Measurements from ENCODE around the gene DOCK2.
A peak's percentile ranks its signal among the peaks of the same experiment; 100 is the strongest.
"Not testable (repeated sequence)": the region's sequence is repeated elsewhere in the genome, so short reads cannot be mapped to it uniquely, and the experiment has no call there.

The DOCK2 gene

DNA sequence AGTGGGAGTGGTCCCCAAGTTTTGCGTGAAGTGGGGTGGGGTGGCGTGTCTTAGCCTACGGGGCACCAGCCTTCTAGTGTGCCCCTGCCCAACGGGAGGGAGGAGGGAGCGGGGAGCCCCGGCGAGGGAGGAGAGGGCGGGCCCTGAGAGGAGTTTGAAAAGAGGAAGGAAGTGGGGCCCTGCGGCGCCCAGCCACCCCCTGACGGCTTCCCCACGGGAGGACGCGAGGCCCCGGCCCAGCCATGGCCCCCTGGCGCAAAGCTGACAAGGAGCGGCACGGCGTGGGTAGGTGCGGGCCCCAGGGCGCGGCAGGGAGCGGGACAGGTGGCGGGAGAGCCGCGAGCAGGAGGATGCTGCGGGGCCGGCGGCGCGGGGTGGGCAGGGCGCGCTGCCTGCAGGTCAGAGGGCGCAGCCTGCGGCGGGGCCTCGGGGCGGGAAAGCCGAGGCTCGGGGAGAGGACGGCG lies at the start of gene DOCK2:
Gene DOCK2 (plus strand): TSS at position 191 of the 464 bp plus-strand sequence. CDS start 52 bp downstream, at position 243.
- DNase-seq = peak; percentile 83

- no peak for DNase-seq
Measured at GRCh38 chr5:169590602-169591001, 46.5 kb upstream of the DOCK2 start.

DNA sequence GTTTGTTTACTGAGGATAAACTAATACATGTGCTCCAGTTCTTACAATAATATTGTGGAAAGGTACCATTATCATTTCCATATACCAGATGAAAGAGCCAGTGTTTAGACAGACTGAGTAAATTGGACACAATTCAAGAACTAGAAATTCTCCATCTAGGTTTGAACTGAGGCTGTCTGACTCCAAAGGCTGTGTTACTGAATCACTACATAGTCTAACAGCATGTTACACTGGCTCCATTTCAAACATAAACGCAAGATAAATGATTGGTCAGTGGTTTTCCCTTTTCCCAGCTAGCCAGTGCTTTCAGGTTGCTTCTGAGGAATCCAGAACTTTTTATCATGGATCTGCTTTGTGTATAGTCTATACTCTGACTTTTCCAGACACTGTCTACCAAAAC lies 45.4 kb upstream of the DOCK2 start:
- DNase-seq = no peak

GRCh38 chr5:169592937-169593650 lies 44.0 kb upstream of the DOCK2 start:
- DNase-seq = no peak

DNA sequence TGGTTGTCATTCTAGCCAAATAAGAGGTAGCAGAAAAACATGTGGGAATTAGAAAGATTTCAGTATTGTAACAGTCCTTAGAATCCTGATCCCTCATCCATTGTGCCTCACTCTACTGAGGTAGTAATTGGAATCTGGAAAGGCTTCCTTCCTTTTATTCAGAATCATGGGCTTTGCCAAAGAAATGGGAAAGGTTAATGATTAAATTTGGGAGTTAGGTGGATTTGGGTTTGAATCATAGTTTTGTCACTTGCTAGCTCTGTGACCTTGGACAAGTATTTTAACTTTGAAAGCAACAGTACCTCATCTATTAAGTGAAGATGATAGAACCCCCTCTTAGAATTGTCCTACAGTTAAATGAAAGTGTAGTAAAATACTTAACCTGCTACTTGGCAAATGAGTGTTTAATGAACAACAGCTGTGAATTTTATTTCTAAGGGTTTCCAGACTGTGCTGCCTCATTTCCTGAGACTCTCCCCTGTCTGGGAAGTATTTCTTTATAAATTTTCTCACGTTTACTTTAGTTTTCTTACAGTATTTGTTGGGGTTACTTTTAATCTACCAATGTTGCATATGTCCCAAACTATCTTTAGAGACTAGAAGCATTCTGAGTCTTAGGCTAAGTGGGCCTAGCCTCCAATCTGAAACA lies 41.8 kb upstream of the DOCK2 start:
- no peak for DNase-seq

- no peak for DNase-seq
Measured at GRCh38 chr5:169599451-169599850, 37.6 kb upstream of the DOCK2 start.

DNA sequence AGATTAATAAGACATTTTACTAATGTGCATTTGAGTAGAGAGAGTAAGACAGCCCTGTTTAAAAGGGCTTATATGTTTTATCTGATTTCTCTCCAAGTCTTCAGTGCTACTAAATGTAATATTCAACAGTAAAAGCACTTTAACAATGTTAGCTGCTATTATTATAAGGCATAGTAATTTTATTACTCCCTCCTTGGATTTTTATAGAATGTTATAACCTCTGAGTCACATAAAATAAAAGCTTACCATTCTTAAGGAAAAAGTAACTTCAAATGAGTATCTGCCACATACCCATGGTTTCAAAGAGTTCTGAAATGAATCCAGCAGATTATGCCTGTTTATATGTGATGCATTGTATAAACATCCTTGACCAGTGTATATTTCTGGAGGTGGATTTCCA lies 34.5 kb upstream of the DOCK2 start:
- DNase-seq = no peak

DNA sequence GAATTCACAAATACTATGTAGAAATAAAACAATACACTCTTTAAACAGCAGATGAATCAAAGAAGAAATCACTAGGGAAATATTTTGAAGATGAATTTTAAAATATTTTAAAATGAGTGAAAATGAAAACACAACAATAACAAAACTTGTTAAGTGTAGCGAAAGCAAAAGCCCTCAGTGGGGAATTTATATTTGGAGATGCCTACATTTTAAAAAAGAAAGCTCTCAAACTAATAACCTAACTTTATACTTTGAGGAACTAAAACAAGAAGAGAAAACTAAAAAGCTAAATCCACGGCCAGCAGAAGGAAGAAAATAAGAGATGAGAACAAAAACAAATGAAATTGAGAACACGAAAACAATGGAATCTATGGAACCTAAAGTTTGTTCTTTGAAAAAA lies 30.8 kb upstream of the DOCK2 start:
- DNase-seq = no peak

DNA sequence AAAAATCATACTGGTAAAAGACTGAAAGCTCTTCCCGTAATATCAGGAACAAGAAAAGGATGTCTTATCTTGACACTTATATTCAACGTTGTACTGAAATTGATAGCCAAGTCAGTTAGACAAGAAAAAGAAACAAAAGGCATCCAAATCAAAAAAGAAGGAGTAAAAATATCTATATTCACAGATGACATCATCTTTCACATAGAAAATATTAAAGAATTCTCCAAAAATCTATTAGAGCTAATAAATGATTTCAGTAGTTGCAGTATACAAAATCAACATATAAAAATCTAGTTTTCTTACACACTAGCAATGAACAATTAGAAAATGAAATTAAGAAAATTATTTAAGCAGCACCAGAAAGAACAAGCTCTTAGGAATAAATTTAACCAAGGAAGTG lies 29.2 kb upstream of the DOCK2 start:
- DNase-seq = no peak

- no peak for DNase-seq
Measured at GRCh38 chr5:169609716-169610115, 27.4 kb upstream of the DOCK2 start.

GRCh38 chr5:169610606-169611005 lies 26.5 kb upstream of the DOCK2 start:
- no peak for DNase-seq

DNA sequence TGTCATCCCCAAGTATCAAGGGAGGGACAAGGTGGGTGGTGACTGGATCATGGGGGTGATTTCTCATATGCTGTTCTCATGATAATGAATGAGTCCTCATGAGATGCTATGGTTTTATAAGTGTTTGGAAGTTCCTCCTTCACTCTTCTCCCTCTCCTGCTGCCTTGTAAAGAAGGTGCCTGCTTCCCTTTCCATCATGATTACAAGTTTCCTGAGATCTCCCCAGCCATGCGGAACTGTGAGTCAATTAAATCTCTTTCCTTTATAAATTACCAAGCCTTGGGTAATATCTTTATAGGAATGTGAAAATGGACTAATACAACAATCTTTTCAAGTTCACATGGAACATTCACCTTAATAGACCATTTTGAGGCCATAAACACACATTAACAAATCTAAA lies 21.5 kb upstream of the DOCK2 start:
- DNase-seq = no peak

DNA sequence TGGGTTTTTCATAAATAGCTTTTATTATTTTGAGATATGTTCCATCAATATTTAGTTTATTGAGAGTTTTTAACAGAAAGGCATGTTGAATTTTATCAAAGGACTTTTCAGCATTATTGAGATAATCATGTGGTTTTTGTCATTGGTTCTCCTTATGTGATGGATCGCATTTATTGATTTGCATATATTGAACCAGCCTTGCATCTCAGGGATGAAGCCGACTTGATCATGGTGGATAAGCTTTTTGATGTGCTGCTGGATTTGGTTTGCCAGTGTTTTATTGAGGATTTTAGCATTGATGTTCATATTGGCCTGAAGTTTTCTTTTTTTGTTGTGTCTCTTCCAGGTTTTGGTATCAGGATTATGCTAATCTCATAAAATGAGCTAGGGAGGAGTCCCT lies 12.8 kb upstream of the DOCK2 start:
- DNase-seq = not testable (repeated sequence)

DNA sequence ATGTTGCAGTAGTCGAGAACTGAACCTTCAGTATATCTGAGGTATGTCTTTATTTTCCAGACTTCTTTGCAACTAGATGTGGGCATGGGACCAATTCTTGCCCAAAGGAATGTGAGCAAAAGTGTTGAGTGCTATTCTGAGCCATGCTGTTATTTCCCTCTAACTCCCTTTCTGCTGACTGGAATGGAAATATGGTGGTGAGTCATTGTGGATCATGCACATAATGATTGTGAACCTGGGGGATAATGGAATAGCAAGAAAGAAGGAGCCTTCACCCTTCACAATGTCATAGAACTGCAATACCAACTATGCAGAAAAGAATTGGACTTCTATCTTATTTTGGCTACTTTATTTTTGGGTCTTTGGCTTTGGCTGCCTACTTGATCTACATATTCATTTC lies 10.3 kb upstream of the DOCK2 start:
- DNase-seq = no peak

GRCh38 chr5:169627551-169627950 lies 9.5 kb upstream of the DOCK2 start:
- DNase-seq = no peak

- no peak for DNase-seq
Measured at GRCh38 chr5:169628892-169629291, 8.2 kb upstream of the DOCK2 start.

GRCh38 chr5:169629847-169630548 lies 7.1 kb upstream of the DOCK2 start:
- DNase-seq = no peak

DNA sequence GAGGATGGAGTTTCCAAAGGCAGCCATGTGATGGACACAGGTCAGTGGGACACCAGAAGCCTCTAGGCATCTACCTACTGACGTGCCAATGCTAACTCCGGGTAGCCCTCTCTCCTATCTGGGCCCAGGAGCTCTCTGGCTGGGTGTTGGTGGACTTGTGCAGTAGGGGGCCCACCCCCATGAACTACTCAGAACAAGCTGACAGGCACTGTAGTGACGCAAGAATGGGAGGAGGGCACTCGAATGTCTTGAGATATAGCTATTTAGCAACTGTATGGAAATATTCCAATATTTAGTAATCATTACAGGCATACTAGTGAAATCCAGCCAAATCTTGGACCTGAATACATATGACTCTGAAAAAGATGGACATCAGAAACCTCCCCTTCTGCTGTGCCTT lies 5.7 kb upstream of the DOCK2 start:
- no peak for DNase-seq

DNA sequence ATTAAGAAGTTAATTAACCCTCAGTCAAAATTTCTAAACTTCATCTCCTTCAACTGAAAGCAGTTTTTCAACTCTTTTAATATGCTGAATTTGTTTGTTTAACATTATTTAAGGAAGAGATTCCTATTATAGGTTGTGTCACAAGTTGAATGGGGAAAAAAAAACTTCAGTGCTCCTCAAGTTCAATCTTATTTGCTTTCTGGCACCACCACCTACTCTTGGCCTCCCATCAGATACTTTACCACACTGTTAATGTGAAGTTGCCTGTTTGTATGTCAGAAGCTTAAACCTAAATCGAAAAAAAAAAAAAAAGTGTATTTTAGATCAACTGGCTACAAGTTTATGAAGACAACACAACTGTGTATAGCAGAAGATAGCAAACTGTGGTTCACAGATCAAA lies 4.1 kb upstream of the DOCK2 start:
- DNase-seq = no peak

DNA sequence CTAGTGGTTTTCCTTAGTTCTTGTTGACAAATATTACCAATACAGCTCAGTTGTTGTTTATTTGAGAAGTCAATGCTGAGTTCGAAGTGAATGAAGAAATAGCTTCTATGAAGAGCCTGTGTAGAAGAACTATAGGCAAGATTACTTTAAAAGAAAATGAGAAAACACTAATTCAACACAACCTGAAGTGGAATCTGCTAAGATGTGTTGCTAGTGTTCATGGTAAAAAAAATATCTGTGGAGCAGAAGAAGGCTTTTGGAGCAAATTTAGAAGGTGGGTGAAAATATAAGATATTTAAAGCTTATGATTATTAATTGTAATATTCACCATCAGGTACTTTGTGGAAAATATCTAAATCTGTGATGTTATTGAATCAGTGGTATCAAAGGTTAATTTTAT lies 2.5 kb upstream of the DOCK2 start:
- no peak for DNase-seq

DNA sequence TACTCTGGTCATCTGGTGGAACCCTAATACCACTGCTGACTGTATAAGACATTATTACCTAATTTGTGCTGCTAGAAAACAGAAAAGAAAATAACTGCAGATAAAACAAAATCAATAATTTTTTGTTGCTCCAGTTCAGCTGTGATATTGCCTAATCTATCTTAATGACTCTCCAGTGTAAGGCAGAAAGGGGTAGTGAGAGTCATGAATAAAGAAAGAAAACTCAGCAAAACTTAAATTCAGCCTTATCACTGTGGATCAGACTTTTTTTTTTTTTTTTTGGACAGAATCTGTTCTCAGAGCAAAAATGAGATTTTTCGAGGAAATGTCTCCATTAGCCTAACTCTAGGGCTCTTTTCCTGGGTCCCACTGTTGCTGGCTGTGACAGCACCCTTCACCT lies 1.1 kb upstream of the DOCK2 start:
- DNase-seq = peak; percentile 15

GRCh38 chr5:169636477-169637084 lies 494 bp upstream of the DOCK2 start:
- peak; percentile 83 for DNase-seq

DNA sequence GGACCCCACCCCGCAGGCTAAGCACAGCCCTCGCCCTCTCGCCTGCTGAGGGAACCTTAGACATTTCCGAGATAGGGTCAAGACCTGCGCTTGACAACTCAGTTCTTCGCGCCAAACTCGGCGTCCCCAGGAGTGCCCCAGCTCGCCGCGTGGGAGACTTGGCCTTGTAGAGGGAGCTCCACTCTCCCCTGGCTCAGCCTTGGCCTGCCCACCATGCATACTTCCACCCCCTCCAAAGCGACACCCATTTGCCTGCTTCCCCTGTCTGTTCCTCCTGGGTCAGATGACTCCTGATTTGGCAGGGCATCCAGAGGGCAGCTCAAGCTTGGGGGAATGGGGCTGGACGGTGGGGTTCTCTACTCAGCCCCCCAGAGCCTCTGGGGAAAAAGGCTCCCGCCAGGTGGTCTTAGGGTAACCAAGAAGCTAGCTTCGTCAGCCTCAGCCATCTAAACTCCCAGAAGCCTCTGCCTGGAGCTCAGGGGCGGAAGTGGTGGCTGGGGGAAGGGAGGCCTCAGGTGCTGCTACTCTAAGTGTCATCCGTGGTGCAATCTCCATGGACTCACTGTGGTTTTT lies 560 bp downstream of the DOCK2 start:
- peak; percentile 75 for DNase-seq

Measured in OCI-M1 (cell line).